ENCODE measurements around the gene RAN. TPM values are rescaled to one million over a fixed set of nuclear protein-coding genes. Genes with fewer than 3 reads are reported as not detected.

Gene RAN
- 1,000 to 10,000 TPM; 1,319 to 1,332 TPM for total RNA-seq

GRCh38 chr12:130871286-130872178 lies at the start of gene RAN:
Gene RAN (plus strand): TSS chr12:130872066. CDS start chr12:130872594, 528 bp downstream.
- Mint-ChIP-seq H3K27me3 (ENCODE audit: low read depth) (no peaks in the 10 kb centered on the region), H3K4me3 (peak within 1 kb of the TSS; percentile 98), H3K4me1 (ENCODE audit: low read depth) (peaks cover 50% of the 10 kb centered on the region), H3K9me3 (ENCODE audit: insufficient read depth) (no peaks in the 10 kb centered on the region), H3K36me3 (ENCODE audit: low read depth) (peaks cover 42% of the 10 kb centered on the region), H3K27ac (peak within 1 kb of the TSS; percentile 98)
- peak; percentile 92 for DNase-seq
- peak; percentile 81 for ATAC-seq
- POLR2A ChIA-PET: interaction anchor here (0.7 to 1.4 kb wide), 2 partner anchors 34 to 96 kb away, joined by 3 to 4 read pairs; no protein-coding TSS in a partner anchor
- CTCF ChIA-PET: interaction anchor here (1.0 to 1.3 kb wide), 5 partner anchors 17 to 52 kb away, joined by 3 to 7 read pairs (median 3); no protein-coding TSS in a partner anchor

DNA sequence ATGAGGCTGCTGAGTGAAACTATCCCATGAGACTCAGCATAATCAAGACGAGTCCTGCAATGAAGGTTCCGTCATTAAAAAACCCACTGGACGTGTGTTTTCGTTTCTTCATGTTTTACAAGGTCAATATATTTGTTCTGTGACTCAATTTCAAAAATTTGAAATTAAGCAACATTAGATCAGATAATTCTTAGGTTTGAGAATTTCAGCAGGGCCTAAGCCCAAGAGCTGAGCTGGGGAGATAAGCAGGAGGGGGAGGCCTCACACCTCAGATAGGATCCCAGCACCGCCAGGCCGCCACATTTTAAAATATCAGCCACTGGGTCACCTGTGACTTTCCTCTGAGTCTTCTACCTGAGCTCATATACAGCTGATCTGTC lies 46.1 kb upstream of the RAN start:
- ChIA-PET CTCF (interaction anchor here (1.1 to 3.4 kb wide), 6 partner anchors 9 to 306 kb away, joined by 3 to 45 read pairs (median 8); partner anchors contain the start of gene STX2), POLR2A (no interaction called here)
- no peak for DNase-seq
- H3K27ac Mint-ChIP-seq: peak overlapping the region; percentile 76
- H3K36me3 Mint-ChIP-seq (ENCODE audit: low read depth): peaks cover 30% of the 10 kb centered on the region
- no peak overlapping the region for H3K4me3 Mint-ChIP-seq
- H3K4me1 Mint-ChIP-seq (ENCODE audit: low read depth): peaks cover 32% of the 10 kb centered on the region
- no peaks in the 10 kb centered on the region for H3K27me3 Mint-ChIP-seq (ENCODE audit: low read depth)
- no peaks in the 10 kb centered on the region for H3K9me3 Mint-ChIP-seq (ENCODE audit: insufficient read depth)
- ATAC-seq: no peak

DNA sequence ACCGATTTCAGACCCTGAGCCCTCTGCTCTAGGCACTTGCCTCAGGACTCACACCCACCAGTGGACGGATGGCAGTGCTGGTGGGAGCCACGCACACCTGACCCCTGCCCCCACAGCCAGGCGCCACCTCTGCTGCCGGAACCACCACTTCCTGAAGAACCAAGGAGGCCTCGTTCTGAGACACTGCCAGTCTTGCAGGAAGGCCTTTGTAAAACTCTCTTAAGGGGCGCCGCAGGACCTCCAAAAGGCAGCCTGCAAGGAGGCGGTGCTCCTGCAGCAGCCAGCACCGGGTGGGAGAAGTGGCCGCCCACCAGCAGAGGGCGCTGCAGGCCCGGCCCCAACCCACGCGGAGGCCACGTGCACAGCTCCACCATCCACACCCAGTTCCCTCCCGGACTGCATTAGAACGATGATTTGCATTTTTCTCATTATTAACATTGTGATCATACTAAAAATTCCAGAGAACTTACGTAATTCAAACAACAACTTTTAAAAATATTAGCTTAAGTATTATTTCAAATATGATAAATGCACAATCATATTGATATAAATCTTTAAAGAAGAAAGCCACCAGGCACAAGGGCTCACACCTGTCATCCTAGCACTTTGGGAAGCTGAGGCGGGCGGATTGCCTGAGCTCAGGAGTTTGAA lies 45.6 kb upstream of the RAN start:
- ATAC-seq (peak; percentile 95), DNase-seq (peak; percentile 79)
- H3K4me3 Mint-ChIP-seq: no peak overlapping the region
- H3K4me1 Mint-ChIP-seq (ENCODE audit: low read depth): peaks cover 27% of the 10 kb centered on the region
- peaks cover 25% of the 10 kb centered on the region for H3K36me3 Mint-ChIP-seq (ENCODE audit: low read depth)
- no peaks in the 10 kb centered on the region for H3K9me3 Mint-ChIP-seq (ENCODE audit: insufficient read depth)
- POLR2A ChIA-PET: interaction anchor here (1.3 kb wide), 1 partner anchor 49 kb away, joined by 3 read pairs; no protein-coding TSS in a partner anchor
- H3K27ac Mint-ChIP-seq: peak overlapping the region; percentile 76
- no peaks in the 10 kb centered on the region for H3K27me3 Mint-ChIP-seq (ENCODE audit: low read depth)
- CTCF ChIA-PET: interaction anchor here (0.8 to 3.4 kb wide), 11 partner anchors 9 to 305 kb away, joined by 3 to 45 read pairs (median 5); partner anchors contain the start of gene STX2

DNA sequence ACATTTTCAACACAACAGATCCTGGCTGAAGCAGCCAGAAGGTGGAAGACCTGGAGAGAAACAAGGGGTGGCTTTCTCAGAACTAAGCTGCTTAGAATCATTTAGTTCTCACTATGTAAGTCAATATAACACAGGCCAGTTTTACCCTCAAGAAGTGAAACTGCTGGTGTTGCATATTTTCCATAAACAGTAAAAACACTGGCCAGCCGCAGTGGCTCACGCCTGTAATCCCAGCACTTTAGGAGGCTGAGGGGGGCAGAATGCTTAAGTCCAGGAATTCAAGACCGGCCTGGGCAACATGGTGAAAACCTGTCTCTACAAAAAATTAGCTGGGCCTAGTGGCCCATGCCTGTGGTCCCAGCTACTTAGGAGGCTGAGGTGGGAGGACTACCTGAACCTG lies 44.4 kb upstream of the RAN start:
- DNase-seq: no peak
- POLR2A ChIA-PET: interaction anchor here (1.3 kb wide), 1 partner anchor 48 kb away, joined by 3 read pairs; no protein-coding TSS in a partner anchor

DNA sequence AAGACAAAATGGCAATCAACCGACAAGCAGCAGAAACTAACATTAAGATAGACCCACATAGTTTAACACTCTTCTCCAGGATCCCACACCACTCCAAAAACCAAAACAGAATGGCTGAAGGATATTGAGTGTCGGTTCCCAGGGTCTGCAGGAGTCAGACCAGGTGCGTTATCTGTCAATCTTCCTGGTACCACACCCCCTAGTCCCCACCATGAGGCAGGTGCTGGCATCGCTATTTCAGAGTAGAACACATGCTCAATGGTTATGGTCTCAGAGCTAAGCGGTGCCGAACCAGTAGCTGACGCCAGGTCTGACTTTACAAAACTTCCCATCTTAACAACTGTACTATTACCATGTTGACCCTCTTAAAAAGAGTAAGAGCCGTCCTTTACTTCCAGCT lies 43.0 kb upstream of the RAN start:
- POLR2A ChIA-PET: no interaction called here
- no peak for ATAC-seq

More for the DNA sequence above, 44.4 kb upstream of the RAN start:
- Mint-ChIP-seq H3K9me3 (ENCODE audit: insufficient read depth) (no peaks in the 10 kb centered on the region), H3K4me1 (ENCODE audit: low read depth) (peaks cover 20% of the 10 kb centered on the region), H3K4me3 (no peak overlapping the region), H3K27ac (no peak overlapping the region), H3K27me3 (ENCODE audit: low read depth) (no peaks in the 10 kb centered on the region), H3K36me3 (ENCODE audit: low read depth) (peaks cover 21% of the 10 kb centered on the region)
- CTCF ChIA-PET: interaction anchor here (0.7 to 3.4 kb wide), 7 partner anchors 9 to 305 kb away, joined by 3 to 20 read pairs (median 4); no protein-coding TSS in a partner anchor
- no peak for ATAC-seq

GRCh38 chr12:130829391-130830245 lies 42.2 kb upstream of the RAN start:
- ChIA-PET POLR2A (no interaction called here), CTCF (no interaction called here)
- Mint-ChIP-seq H3K4me3 (no peak overlapping the region), H3K9me3 (ENCODE audit: insufficient read depth) (no peaks in the 10 kb centered on the region), H3K36me3 (ENCODE audit: low read depth) (peaks cover 12% of the 10 kb centered on the region), H3K27ac (no peak overlapping the region), H3K27me3 (ENCODE audit: low read depth) (no peaks in the 10 kb centered on the region), H3K4me1 (ENCODE audit: low read depth) (peaks cover 20% of the 10 kb centered on the region)
- ATAC-seq (no peak), DNase-seq (no peak)

More for the DNA sequence above, 43.0 kb upstream of the RAN start:
- Mint-ChIP-seq H3K4me3 (no peak overlapping the region), H3K36me3 (ENCODE audit: low read depth) (peaks cover 10% of the 10 kb centered on the region), H3K4me1 (ENCODE audit: low read depth) (peaks cover 20% of the 10 kb centered on the region), H3K27ac (no peak overlapping the region), H3K27me3 (ENCODE audit: low read depth) (no peaks in the 10 kb centered on the region), H3K9me3 (ENCODE audit: insufficient read depth) (no peaks in the 10 kb centered on the region)
- no peak for DNase-seq
- CTCF ChIA-PET: no interaction called here

DNA sequence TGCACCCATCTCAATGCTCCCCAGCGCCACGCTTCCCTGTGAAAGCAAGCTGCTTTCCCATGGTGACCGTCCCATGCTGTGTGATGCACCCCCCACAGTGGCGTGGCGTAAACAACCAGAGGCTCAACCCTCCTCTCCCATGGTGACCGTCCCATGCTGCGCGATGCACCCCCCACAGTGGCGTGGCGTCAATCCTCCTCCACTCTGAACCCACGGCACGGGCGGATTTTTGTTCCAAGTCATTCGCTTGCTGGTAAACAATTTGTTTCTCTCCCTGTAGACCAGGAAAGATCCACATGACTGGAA lies 41.7 kb upstream of the RAN start:
- ATAC-seq (no peak), DNase-seq (no peak)
- CTCF ChIA-PET: no interaction called here
- POLR2A ChIA-PET: no interaction called here
- Mint-ChIP-seq H3K27ac (no peak overlapping the region), H3K4me1 (ENCODE audit: low read depth) (peaks cover 23% of the 10 kb centered on the region), H3K36me3 (ENCODE audit: low read depth) (peaks cover 10% of the 10 kb centered on the region), H3K27me3 (ENCODE audit: low read depth) (no peaks in the 10 kb centered on the region), H3K4me3 (no peak overlapping the region), H3K9me3 (ENCODE audit: insufficient read depth) (no peaks in the 10 kb centered on the region)

- Mint-ChIP-seq H3K27me3 (ENCODE audit: low read depth) (no peaks in the 10 kb centered on the region), H3K27ac (no peak overlapping the region), H3K9me3 (ENCODE audit: insufficient read depth) (no peaks in the 10 kb centered on the region), H3K4me1 (ENCODE audit: low read depth) (peaks cover 20% of the 10 kb centered on the region), H3K4me3 (no peak overlapping the region), H3K36me3 (ENCODE audit: low read depth) (peaks cover 8% of the 10 kb centered on the region)
- CTCF ChIA-PET: interaction anchor here (0.9 to 1.3 kb wide), 2 partner anchors 11 to 301 kb away, joined by 3 to 4 read pairs; no protein-coding TSS in a partner anchor
- no peak for ATAC-seq
- no peak for DNase-seq
- POLR2A ChIA-PET: no interaction called here
Observed at GRCh38 chr12:130831246-130831645, 40.6 kb upstream of the RAN start.

DNA sequence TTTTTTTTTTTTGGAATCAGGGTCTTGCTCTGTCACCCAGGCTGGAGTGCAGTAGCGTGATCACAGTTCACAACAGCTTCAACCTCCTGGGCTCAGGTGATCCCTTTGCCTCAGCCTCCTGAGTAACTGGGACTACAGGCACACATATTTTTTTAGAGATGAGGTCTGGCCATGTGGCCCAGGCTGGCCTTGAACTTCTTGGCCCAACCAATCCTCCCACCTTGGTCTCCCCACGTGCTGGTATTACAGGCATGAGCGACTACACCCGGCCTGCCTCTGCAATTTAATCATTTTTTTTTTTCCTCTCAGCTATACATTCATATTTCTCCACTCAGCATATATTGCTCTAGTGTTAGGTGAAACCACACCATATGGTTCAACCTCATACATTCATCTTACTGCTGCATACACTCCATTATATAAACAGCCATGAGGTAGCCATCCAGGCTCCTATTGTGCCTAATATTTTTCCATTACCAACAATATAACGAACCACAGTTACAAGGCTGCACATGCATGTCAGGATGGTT lies 39.9 kb upstream of the RAN start:
- Mint-ChIP-seq H3K27me3 (ENCODE audit: low read depth) (no peaks in the 10 kb centered on the region), H3K36me3 (ENCODE audit: low read depth) (peaks cover 8% of the 10 kb centered on the region), H3K4me1 (ENCODE audit: low read depth) (peaks cover 23% of the 10 kb centered on the region), H3K4me3 (no peak overlapping the region), H3K27ac (no peak overlapping the region), H3K9me3 (ENCODE audit: insufficient read depth) (no peaks in the 10 kb centered on the region)
- no peak for DNase-seq
- CTCF ChIA-PET: interaction anchor here (0.9 to 1.3 kb wide), 2 partner anchors 12 to 300 kb away, joined by 3 to 4 read pairs; no protein-coding TSS in a partner anchor
- POLR2A ChIA-PET: no interaction called here
- no peak for ATAC-seq

GRCh38 chr12:130832561-130833209 lies 39.2 kb upstream of the RAN start:
- DNase-seq (no peak), ATAC-seq (no peak)
- H3K27me3 Mint-ChIP-seq (ENCODE audit: low read depth): no peaks in the 10 kb centered on the region
- ChIA-PET POLR2A (no interaction called here), CTCF (no interaction called here)
- H3K9me3 Mint-ChIP-seq (ENCODE audit: insufficient read depth): no peaks in the 10 kb centered on the region
- no peak overlapping the region for H3K4me3 Mint-ChIP-seq
- H3K27ac Mint-ChIP-seq: no peak overlapping the region
- peaks cover 4% of the 10 kb centered on the region for H3K36me3 Mint-ChIP-seq (ENCODE audit: low read depth)
- H3K4me1 Mint-ChIP-seq (ENCODE audit: low read depth): peaks cover 21% of the 10 kb centered on the region

GRCh38 chr12:130835011-130835410 lies 36.9 kb upstream of the RAN start:
- ChIA-PET CTCF (interaction anchor here (0.6 to 5.6 kb wide), 4 partner anchors 9 to 73 kb away, joined by 3 to 45 read pairs (median 4); no protein-coding TSS in a partner anchor), POLR2A (no interaction called here)
- peaks cover 34% of the 10 kb centered on the region for H3K4me1 Mint-ChIP-seq (ENCODE audit: low read depth)
- ATAC-seq: no peak
- no peak overlapping the region for H3K4me3 Mint-ChIP-seq
- H3K27me3 Mint-ChIP-seq (ENCODE audit: low read depth): no peaks in the 10 kb centered on the region
- H3K36me3 Mint-ChIP-seq (ENCODE audit: low read depth): peaks cover 4% of the 10 kb centered on the region
- no peak overlapping the region for H3K27ac Mint-ChIP-seq
- H3K9me3 Mint-ChIP-seq (ENCODE audit: insufficient read depth): no peaks in the 10 kb centered on the region
- DNase-seq: no peak
